WTC11 (cell line): Measurements from ENCODE around the gene MAP1LC3C. TPM values are rescaled to one million over a fixed set of nuclear protein-coding genes. Genes with fewer than 3 reads are reported as not detected.

ENCODE experiments used
- ATAC-seq: fragments of 200-7000 bp; cut with Tn5 transposase; 2 replicates; pipeline ENCODE4 v1.10.0; 2021; ENCODE audit warnings: mild to moderate bottlenecking, moderate library complexity
- Bru-seq: library from RNA; stranded (reverse); fragments of 400-500 nt; gene quantifications from one replicate; lab custom pipeline; 2021; lab: Mats Ljungman, UMichigan
- CTCF ChIA-PET: fragments of 300-600 bp; sonication (Branson Sonifier 250); formaldehyde crosslinking; loops from one replicate; lab custom pipeline; 2021; ENCODE audit warnings: antibody characterized with exemption; lab: Charles Lee
- POLR2A ChIA-PET: fragments of 350-600 bp; sonication (Branson Sonifier 250); formaldehyde crosslinking; loops from one replicate; lab custom pipeline; 2021; ENCODE audit warnings: antibody characterized with exemption; lab: Charles Lee
- DNase-seq: peaks from one replicate; pipeline ENCODE4 v3.0.0; 2021; ENCODE audit warnings: low spot score
- H3K27ac Mint-ChIP-seq: 2 replicates; pipeline ENCODE4 v1.8.0; 2021; ENCODE audit warnings: mixed read lengths
- H3K27me3 Mint-ChIP-seq: 2 replicates; pipeline ENCODE4 v1.8.0; 2021; ENCODE audit warnings: low read depth, mild to moderate bottlenecking, moderate library complexity, mixed read lengths
- H3K36me3 Mint-ChIP-seq: 2 replicates; pipeline ENCODE4 v1.8.0; 2021; ENCODE audit warnings: mixed read lengths
- H3K4me1 Mint-ChIP-seq: 2 replicates; pipeline ENCODE4 v1.8.0; 2022; ENCODE audit warnings: mixed read lengths
- H3K4me3 Mint-ChIP-seq: 2 replicates; pipeline ENCODE4 v1.8.0; 2021; ENCODE audit warnings: mild to moderate bottlenecking, moderate library complexity, mixed read lengths
- H3K9me3 Mint-ChIP-seq: 2 replicates; pipeline ENCODE4 v1.8.0; 2021; ENCODE audit warnings: mixed read lengths
- CBFB ChIP-seq: sonication (generic); formaldehyde crosslinking; IDR thresholded peaks from 2 replicates; pipeline ENCODE4 v1.8.1; 2022; ENCODE audit warnings: mild to moderate bottlenecking, low read depth, missing genetic modification reagents
- CREB1 ChIP-seq: sonication (generic); formaldehyde crosslinking; IDR thresholded peaks from 2 replicates; pipeline ENCODE4 v1.8.0; 2023; ENCODE audit warnings: mild to moderate bottlenecking, missing genetic modification reagents
- KAT7 ChIP-seq: sonication (generic); formaldehyde crosslinking; IDR thresholded peaks from 2 replicates; pipeline ENCODE4 v1.8.1; 2023; ENCODE audit warnings: missing genetic modification reagents, mild to moderate bottlenecking, borderline replicate concordance
- NR1H2 ChIP-seq: sonication (generic); formaldehyde crosslinking; IDR thresholded peaks from 2 replicates; pipeline ENCODE4 v1.9.0; 2021; ENCODE audit warnings: mild to moderate bottlenecking, moderate library complexity, missing genetic modification reagents
- SOX15 ChIP-seq: fragments of 250-450 bp; sonication (Bioruptor Pico); IDR thresholded peaks from 2 replicates; pipeline ENCODE4 v1.9.0; 2021; ENCODE audit warnings: mild to moderate bottlenecking
- STAT6 ChIP-seq: sonication (generic); formaldehyde crosslinking; conservative IDR thresholded peaks from 2 replicates; pipeline ENCODE4 v1.8.1; 2023; ENCODE audit warnings: mild to moderate bottlenecking, low read depth, missing genetic modification reagents, moderate library complexity
- TCF7 ChIP-seq: sonication (generic); formaldehyde crosslinking; IDR thresholded peaks from 2 replicates; pipeline ENCODE4 v1.8.0; 2022; ENCODE audit warnings: mild to moderate bottlenecking, low read depth, missing genetic modification reagents, moderate library complexity
- TEAD1 ChIP-seq: sonication (generic); formaldehyde crosslinking; IDR thresholded peaks from 2 replicates; pipeline ENCODE4 v1.8.0; 2022; ENCODE audit warnings: mild to moderate bottlenecking, missing genetic modification reagents
- TP53 ChIP-seq: sonication (generic); formaldehyde crosslinking; IDR thresholded peaks from 2 replicates; pipeline ENCODE4 v1.8.1; 2023; ENCODE audit warnings: mild to moderate bottlenecking, missing genetic modification reagents
- USF1 ChIP-seq: sonication (generic); formaldehyde crosslinking; IDR thresholded peaks from 2 replicates; pipeline ENCODE4 v1.8.0; 2022; ENCODE audit warnings: mild to moderate bottlenecking, missing genetic modification reagents
- ZNF317 ChIP-seq: sonication (generic); formaldehyde crosslinking; IDR thresholded peaks from 2 replicates; pipeline ENCODE4 v1.8.1; 2023; ENCODE audit warnings: low read depth, mild to moderate bottlenecking, moderate library complexity, missing genetic modification reagents, borderline replicate concordance
- ZNF532 ChIP-seq: fragments of 250-450 bp; sonication (Bioruptor Pico); IDR thresholded peaks from 2 replicates; pipeline ENCODE4 v1.9.0; 2021; ENCODE audit warnings: mild to moderate bottlenecking, borderline replicate concordance
- long read RNA-seq, 3 experiments: library from RNA in 1 of 3; library from capped mRNA in 1 of 3; library from polyadenylated mRNA in 1 of 3; unstranded in 2 of 3; stranded (forward) in 1 of 3; transcript quantifications; one replicate each; pipeline ENCODE4 v2.0.0, GENCODE V29; 2021
- total RNA-seq: library from RNA; stranded (reverse); gene quantifications from 3 replicates; pipeline ENCODE4 v1.2.3, GENCODE V29; 2021
- TF ChIP-seq, protein P1 (sequence below): fragments of 250-450 bp; sonication (Bioruptor Pico); IDR thresholded peaks from 2 replicates; pipeline ENCODE4 v1.8.0; 2021; ENCODE audit warnings: mild to moderate bottlenecking
- TF ChIP-seq, protein P2 (sequence below): sonication (generic); formaldehyde crosslinking; IDR thresholded peaks from 2 replicates; pipeline ENCODE4 v1.8.0; 2022; ENCODE audit warnings: mild to moderate bottlenecking, missing genetic modification reagents
- TF ChIP-seq, protein P3 (sequence below): sonication (generic); formaldehyde crosslinking; IDR thresholded peaks from 2 replicates; pipeline ENCODE4 v1.8.0; 2023; ENCODE audit warnings: missing genetic modification reagents, mild to moderate bottlenecking, borderline replicate concordance
- TF ChIP-seq, protein P4 (sequence below): sonication (generic); formaldehyde crosslinking; IDR thresholded peaks from 2 replicates; pipeline ENCODE4 v1.8.1; 2023; ENCODE audit warnings: mild to moderate bottlenecking, missing genetic modification reagents, borderline replicate concordance
- TF ChIP-seq, protein P5 (sequence below): sonication (generic); formaldehyde crosslinking; IDR thresholded peaks from 2 replicates; pipeline ENCODE4 v1.8.1; 2023; ENCODE audit warnings: mild to moderate bottlenecking, missing genetic modification reagents, moderate library complexity

MAP1LC3C gene
- total RNA-seq = 1.5 to 3.0 TPM (median 2.1 TPM) in 3 replicates
- percentile 30 among the genes with signal in this experiment for Bru-seq, nascent RNA
- long read RNA-seq, experiment 1, partial matches to known transcripts = 0 of 4 reads
- long read RNA-seq, experiment 1, other reads (novel, unspliced or antisense) = 0 of 4 reads
- long read RNA-seq, experiment 2, partial matches to known transcripts = 0 of 3 reads
- long read RNA-seq, experiment 2, other reads (novel, unspliced or antisense) = 1 of 3 reads
- long read RNA-seq, experiment 3, partial matches to known transcripts = 0 of 1 reads
- long read RNA-seq, experiment 3, other reads (novel, unspliced or antisense) = 0 of 1 reads

GRCh38 chr1:241999026-241999425, at the start of gene MAP1LC3C:
Gene MAP1LC3C, minus strand, starts transcription at chr1:241999098. Its CDS starts 90 bp downstream, at chr1:241999008.
- POLR2A ChIA-PET = no interaction called here
- H3K27me3 Mint-ChIP-seq = peaks cover 5% of the 10 kb centered on the region
- H3K4me3 Mint-ChIP-seq = peak within 1 kb of the TSS; percentile 77
- DNase-seq (peak; percentile 21), ATAC-seq (peak; percentile 49)
- H3K27ac Mint-ChIP-seq = no peak within 1 kb of the TSS
- no peaks in the 10 kb centered on the region for H3K36me3 Mint-ChIP-seq
- CTCF ChIA-PET = interaction anchor here (0.5 to 5.0 kb wide), 33 partner anchors 8 to 1703 kb away, joined by 3 to 60 read pairs (median 4); partner anchors contain the start of gene EXO1
- H3K9me3 Mint-ChIP-seq = no peaks in the 10 kb centered on the region
- peaks cover 25% of the 10 kb centered on the region for H3K4me1 Mint-ChIP-seq
- TF ChIP-seq, protein P1, sequence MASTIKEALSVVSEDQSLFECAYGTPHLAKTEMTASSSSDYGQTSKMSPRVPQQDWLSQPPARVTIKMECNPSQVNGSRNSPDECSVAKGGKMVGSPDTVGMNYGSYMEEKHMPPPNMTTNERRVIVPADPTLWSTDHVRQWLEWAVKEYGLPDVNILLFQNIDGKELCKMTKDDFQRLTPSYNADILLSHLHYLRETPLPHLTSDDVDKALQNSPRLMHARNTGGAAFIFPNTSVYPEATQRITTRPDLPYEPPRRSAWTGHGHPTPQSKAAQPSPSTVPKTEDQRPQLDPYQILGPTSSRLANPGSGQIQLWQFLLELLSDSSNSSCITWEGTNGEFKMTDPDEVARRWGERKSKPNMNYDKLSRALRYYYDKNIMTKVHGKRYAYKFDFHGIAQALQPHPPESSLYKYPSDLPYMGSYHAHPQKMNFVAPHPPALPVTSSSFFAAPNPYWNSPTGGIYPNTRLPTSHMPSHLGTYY = no peak
- no peak for TF ChIP-seq USF1 (CRISPR knock-in tag)
- TF ChIP-seq ZNF317 = no peak
- no peak for TF ChIP-seq TCF7 (CRISPR knock-in tag)
- TF ChIP-seq KAT7 (CRISPR knock-in tag) = no peak
- TF ChIP-seq, protein P2, sequence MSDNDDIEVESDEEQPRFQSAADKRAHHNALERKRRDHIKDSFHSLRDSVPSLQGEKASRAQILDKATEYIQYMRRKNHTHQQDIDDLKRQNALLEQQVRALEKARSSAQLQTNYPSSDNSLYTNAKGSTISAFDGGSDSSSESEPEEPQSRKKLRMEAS (CRISPR knock-in tag) = no peak
- TF ChIP-seq TEAD1 = no peak
- TF ChIP-seq STAT6 (CRISPR knock-in tag) = no peak
- TF ChIP-seq, protein P3, sequence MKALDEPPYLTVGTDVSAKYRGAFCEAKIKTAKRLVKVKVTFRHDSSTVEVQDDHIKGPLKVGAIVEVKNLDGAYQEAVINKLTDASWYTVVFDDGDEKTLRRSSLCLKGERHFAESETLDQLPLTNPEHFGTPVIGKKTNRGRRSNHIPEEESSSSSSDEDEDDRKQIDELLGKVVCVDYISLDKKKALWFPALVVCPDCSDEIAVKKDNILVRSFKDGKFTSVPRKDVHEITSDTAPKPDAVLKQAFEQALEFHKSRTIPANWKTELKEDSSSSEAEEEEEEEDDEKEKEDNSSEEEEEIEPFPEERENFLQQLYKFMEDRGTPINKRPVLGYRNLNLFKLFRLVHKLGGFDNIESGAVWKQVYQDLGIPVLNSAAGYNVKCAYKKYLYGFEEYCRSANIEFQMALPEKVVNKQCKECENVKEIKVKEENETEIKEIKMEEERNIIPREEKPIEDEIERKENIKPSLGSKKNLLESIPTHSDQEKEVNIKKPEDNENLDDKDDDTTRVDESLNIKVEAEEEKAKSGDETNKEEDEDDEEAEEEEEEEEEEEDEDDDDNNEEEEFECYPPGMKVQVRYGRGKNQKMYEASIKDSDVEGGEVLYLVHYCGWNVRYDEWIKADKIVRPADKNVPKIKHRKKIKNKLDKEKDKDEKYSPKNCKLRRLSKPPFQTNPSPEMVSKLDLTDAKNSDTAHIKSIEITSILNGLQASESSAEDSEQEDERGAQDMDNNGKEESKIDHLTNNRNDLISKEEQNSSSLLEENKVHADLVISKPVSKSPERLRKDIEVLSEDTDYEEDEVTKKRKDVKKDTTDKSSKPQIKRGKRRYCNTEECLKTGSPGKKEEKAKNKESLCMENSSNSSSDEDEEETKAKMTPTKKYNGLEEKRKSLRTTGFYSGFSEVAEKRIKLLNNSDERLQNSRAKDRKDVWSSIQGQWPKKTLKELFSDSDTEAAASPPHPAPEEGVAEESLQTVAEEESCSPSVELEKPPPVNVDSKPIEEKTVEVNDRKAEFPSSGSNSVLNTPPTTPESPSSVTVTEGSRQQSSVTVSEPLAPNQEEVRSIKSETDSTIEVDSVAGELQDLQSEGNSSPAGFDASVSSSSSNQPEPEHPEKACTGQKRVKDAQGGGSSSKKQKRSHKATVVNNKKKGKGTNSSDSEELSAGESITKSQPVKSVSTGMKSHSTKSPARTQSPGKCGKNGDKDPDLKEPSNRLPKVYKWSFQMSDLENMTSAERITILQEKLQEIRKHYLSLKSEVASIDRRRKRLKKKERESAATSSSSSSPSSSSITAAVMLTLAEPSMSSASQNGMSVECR = no peak
- TF ChIP-seq SOX15 = no peak
- no peak for TF ChIP-seq CREB1 (CRISPR knock-in tag)
- no peak for TF ChIP-seq NR1H2 (CRISPR knock-in tag)
- no peak for TF ChIP-seq ZNF532 (CRISPR knock-in tag)
- no peak for TF ChIP-seq TP53 (CRISPR knock-in tag)
- TF ChIP-seq, protein P4, sequence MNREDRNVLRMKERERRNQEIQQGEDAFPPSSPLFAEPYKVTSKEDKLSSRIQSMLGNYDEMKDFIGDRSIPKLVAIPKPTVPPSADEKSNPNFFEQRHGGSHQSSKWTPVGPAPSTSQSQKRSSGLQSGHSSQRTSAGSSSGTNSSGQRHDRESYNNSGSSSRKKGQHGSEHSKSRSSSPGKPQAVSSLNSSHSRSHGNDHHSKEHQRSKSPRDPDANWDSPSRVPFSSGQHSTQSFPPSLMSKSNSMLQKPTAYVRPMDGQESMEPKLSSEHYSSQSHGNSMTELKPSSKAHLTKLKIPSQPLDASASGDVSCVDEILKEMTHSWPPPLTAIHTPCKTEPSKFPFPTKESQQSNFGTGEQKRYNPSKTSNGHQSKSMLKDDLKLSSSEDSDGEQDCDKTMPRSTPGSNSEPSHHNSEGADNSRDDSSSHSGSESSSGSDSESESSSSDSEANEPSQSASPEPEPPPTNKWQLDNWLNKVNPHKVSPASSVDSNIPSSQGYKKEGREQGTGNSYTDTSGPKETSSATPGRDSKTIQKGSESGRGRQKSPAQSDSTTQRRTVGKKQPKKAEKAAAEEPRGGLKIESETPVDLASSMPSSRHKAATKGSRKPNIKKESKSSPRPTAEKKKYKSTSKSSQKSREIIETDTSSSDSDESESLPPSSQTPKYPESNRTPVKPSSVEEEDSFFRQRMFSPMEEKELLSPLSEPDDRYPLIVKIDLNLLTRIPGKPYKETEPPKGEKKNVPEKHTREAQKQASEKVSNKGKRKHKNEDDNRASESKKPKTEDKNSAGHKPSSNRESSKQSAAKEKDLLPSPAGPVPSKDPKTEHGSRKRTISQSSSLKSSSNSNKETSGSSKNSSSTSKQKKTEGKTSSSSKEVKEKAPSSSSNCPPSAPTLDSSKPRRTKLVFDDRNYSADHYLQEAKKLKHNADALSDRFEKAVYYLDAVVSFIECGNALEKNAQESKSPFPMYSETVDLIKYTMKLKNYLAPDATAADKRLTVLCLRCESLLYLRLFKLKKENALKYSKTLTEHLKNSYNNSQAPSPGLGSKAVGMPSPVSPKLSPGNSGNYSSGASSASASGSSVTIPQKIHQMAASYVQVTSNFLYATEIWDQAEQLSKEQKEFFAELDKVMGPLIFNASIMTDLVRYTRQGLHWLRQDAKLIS (CRISPR knock-in tag) = no peak
- TF ChIP-seq CBFB (CRISPR knock-in tag) = no peak
- TF ChIP-seq, protein P5, sequence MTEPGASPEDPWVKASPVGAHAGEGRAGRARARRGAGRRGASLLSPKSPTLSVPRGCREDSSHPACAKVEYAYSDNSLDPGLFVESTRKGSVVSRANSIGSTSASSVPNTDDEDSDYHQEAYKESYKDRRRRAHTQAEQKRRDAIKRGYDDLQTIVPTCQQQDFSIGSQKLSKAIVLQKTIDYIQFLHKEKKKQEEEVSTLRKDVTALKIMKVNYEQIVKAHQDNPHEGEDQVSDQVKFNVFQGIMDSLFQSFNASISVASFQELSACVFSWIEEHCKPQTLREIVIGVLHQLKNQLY (CRISPR knock-in tag) = no peak
